Peyer's patch (tissue), 4 donors: ENCODE data around the gene GFM2. TPM values are rescaled to one million over a fixed set of nuclear protein-coding genes. Genes with fewer than 3 reads are reported as not detected.

Experiments used
- DNase-seq, 3 donors: peaks; one replicate each; pipeline ENCODE4 v3.0.0-alpha.2; 2017 to 2019
- H3K27ac ChIP-seq, 4 donors: fragments of 200-600 bp; sonication (generic); one replicate each; pipeline ENCODE4 v1.5.1; 2016 to 2019
- H3K27me3 ChIP-seq, 2 donors: fragments of 200-600 bp; sonication (generic); one replicate each; pipeline ENCODE4 v1.5.1; 2019
- H3K36me3 ChIP-seq, 3 donors: fragments of 200-600 bp; sonication (generic); one replicate each; pipeline ENCODE4 v1.5.1; 2016 to 2019
- H3K4me1 ChIP-seq, 4 donors: fragments of 200-600 bp; sonication (generic); one replicate each; pipeline ENCODE4 v1.5.1; 2016 to 2019
- H3K4me3 ChIP-seq, 4 donors: fragments of 200-600 bp; sonication (generic); 1 replicate in 3 of 4; 2 replicates in 1 of 4; pipeline ENCODE4 v1.5.1; 2016 to 2019; ENCODE audit warnings: mild to moderate bottlenecking in 1 of 4
- H3K9me3 ChIP-seq, 4 donors: fragments of 200-600 bp; sonication (generic); one replicate each; pipeline ENCODE4 v1.5.1; 2016 to 2019; ENCODE audit warnings: mild to moderate bottlenecking in 1 of 4
- CTCF ChIP-seq, 6 experiments: fragments of 450-650 bp in 4 of 6; fragments of 200-600 bp in 2 of 6; sonication (generic) in 1 of 6; IDR thresholded peaks; one replicate each; pipeline ENCODE4 v1.5.1; 2017 to 2019; ENCODE audit warnings: antibody characterized with exemption in 6 of 6, mild to moderate bottlenecking in 3 of 6, moderate library complexity in 1 of 6
- POLR2A ChIP-seq, 2 donors: fragments of 450-650 bp; IDR thresholded peaks; one replicate each; pipeline ENCODE4 v1.5.1; 2017; ENCODE audit warnings: antibody characterized with exemption in 2 of 2, mild to moderate bottlenecking in 2 of 2, moderate library complexity in 2 of 2
- total RNA-seq, 4 donors: library from RNA; depleted of rRNA; stranded (reverse); fragments of >200 nt; gene quantifications; one replicate each; pipeline ENCODE4 v1.1.0, GENCODE V29; 2016

Gene GFM2, protein sequence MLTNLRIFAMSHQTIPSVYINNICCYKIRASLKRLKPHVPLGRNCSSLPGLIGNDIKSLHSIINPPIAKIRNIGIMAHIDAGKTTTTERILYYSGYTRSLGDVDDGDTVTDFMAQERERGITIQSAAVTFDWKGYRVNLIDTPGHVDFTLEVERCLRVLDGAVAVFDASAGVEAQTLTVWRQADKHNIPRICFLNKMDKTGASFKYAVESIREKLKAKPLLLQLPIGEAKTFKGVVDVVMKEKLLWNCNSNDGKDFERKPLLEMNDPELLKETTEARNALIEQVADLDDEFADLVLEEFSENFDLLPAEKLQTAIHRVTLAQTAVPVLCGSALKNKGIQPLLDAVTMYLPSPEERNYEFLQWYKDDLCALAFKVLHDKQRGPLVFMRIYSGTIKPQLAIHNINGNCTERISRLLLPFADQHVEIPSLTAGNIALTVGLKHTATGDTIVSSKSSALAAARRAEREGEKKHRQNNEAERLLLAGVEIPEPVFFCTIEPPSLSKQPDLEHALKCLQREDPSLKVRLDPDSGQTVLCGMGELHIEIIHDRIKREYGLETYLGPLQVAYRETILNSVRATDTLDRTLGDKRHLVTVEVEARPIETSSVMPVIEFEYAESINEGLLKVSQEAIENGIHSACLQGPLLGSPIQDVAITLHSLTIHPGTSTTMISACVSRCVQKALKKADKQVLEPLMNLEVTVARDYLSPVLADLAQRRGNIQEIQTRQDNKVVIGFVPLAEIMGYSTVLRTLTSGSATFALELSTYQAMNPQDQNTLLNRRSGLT
- total RNA-seq: 10 to 100 TPM; 21.4 to 45.3 (median 29.2) TPM

GRCh38 chr5:74766849-74767578 is at the start of gene GFM2, which contains the start of gene NSA2:
GFM2 (minus strand) TSS chr5:74767117; CDS start chr5:74763742, 3,375 bp downstream.
NSA2 (plus strand) TSS chr5:74767249; CDS start chr5:74767361, 112 bp downstream.
- DNase-seq: peak; percentile 86 to 96 (median 92)
- Histone ChIP-seq H3K27ac (peak within 1 kb of the TSS; percentile 62 to 87 (median 77)), H3K27me3 (no peaks in the 10 kb centered on the region), H3K9me3 (no peaks in the 10 kb centered on the region), H3K36me3 (peaks cover 0 to 38% (median 2%) of the 10 kb centered on the region in 3 donors), H3K4me1 (peaks cover 0 to 28% (median 4%) of the 10 kb centered on the region in 4 donors), H3K4me3 (peak within 1 kb of the TSS; percentile 80 to 94 (median 90))
- TF ChIP-seq POLR2A (IDR thresholded peaks at IDR 0.05): peak; percentile 34 to 47
- no peak for TF ChIP-seq CTCF (IDR thresholded peaks at IDR 0.05)

- Histone ChIP-seq H3K36me3 (no peaks in the 10 kb centered on the region), H3K4me1 (no peaks in the 10 kb centered on the region), H3K9me3 (no peaks in the 10 kb centered on the region), H3K4me3 (no peak overlapping the region), H3K27ac (no peak overlapping the region), H3K27me3 (no peaks in the 10 kb centered on the region)
- no peak for DNase-seq
- TF ChIP-seq CTCF (IDR thresholded peaks at IDR 0.05) (no peak), POLR2A (IDR thresholded peaks at IDR 0.05) (no peak)
Observed at GRCh38 chr5:74810915-74811314, 44.0 kb upstream of the GFM2 start.

DNA sequence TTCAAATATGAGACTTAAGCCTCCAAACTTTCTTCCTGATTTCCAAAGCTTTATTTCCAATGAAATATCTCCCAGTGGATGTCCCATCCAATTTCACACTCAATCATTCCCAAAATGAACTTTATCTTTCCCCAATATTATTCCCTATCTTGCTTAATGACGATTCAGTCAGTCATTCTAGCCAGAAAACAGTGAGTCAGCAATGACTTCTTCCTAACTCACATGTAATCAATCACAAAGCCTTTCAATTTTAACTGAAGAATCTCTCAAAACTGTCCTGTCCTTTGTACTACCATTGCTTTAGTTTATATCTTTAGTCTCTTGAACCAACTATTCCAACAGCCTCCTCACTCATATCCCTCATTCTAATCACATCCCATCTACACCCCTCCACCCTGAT is 35.0 kb upstream of the GFM2 start:
- no peak for DNase-seq
- no peaks in the 10 kb centered on the region for H3K27me3 ChIP-seq
- no peak overlapping the region for H3K4me3 ChIP-seq
- H3K9me3 ChIP-seq: no peaks in the 10 kb centered on the region
- H3K27ac ChIP-seq: no peak overlapping the region
- TF ChIP-seq POLR2A (IDR thresholded peaks at IDR 0.05) (no peak), CTCF (IDR thresholded peaks at IDR 0.05) (no peak)
- H3K36me3 ChIP-seq: no peaks in the 10 kb centered on the region
- H3K4me1 ChIP-seq: no peaks in the 10 kb centered on the region

- Histone ChIP-seq H3K9me3 (no peaks in the 10 kb centered on the region), H3K4me1 (no peaks in the 10 kb centered on the region), H3K27ac (no peak overlapping the region), H3K36me3 (no peaks in the 10 kb centered on the region), H3K27me3 (no peaks in the 10 kb centered on the region), H3K4me3 (no peak overlapping the region)
- DNase-seq: no peak
- no peak for TF ChIP-seq CTCF (IDR thresholded peaks at IDR 0.05)
- no peak for TF ChIP-seq POLR2A (IDR thresholded peaks at IDR 0.05)
Observed at GRCh38 chr5:74801197-74801596, 34.3 kb upstream of the GFM2 start.
